Measurements from ENCODE around the gene NOS3. TPM values are rescaled to one million over a fixed set of nuclear protein-coding genes. Genes with fewer than 3 reads are reported as not detected.
A peak's percentile ranks its signal among the peaks of the same experiment; 100 is the strongest.

Gene NOS3
- total and polyA plus RNA-seq, 9 of the 15 experiments (the other 6 are each of a cell fraction or from before 2014, with no cell fraction given): 1.1 to 121 (median 23.6) TPM

GRCh38 chr7:151010307-151011096 lies 19.7 kb downstream of the NOS3 start (continued):
- TF ChIP-seq RREB1 (CRISPR knock-in tag; IDR thresholded peaks at IDR 0.05): no peak
- TF ChIP-seq TFAM (CRISPR knock-in tag; conservative IDR thresholded peaks at IDR 0.05): no peak
- no peak for TF ChIP-seq DNMT1 (IDR thresholded peaks at IDR 0.05)
- TF ChIP-seq ZBTB8A (IDR thresholded peaks at IDR 0.05; ENCODE audit: partially characterized antibody): no peak
- no peak for TF ChIP-seq MTA2 (IDR thresholded peaks at IDR 0.05; ENCODE audit: low read depth)
- TF ChIP-seq NR1H2 (CRISPR knock-in tag; IDR thresholded peaks at IDR 0.05): peak; percentile 90
- no peak for TF ChIP-seq ZNF699 (CRISPR knock-in tag; IDR thresholded peaks at IDR 0.05; ENCODE audit: insufficient replicate concordance)
- TF ChIP-seq MAZ (CRISPR knock-in tag; conservative IDR thresholded peaks at IDR 0.05 in 1 of 2, IDR thresholded peaks at IDR 0.05 in 1 of 2): peak; percentile 58 to 72
- no peak for TF ChIP-seq PPARD (CRISPR knock-in tag; IDR thresholded peaks at IDR 0.05)
- TF ChIP-seq CEBPZ (IDR thresholded peaks at IDR 0.05; ENCODE audit: borderline replicate concordance, low read depth, low read length): no peak
- TF ChIP-seq FOXK1 (CRISPR knock-in tag; IDR thresholded peaks at IDR 0.05; ENCODE audit: borderline replicate concordance): no peak
- peak; percentile 31; the same call in 1 of the 2 replicates for TF ChIP-seq HDAC8 (tag; IDR thresholded peaks at IDR 0.05)
- no peak for TF ChIP-seq MCM2 (IDR thresholded peaks at IDR 0.05; ENCODE audit: low read depth)
- TF ChIP-seq TSHZ1 (CRISPR knock-in tag; IDR thresholded peaks at IDR 0.05): no peak

Data from K562 (cell line).